ENCODE data around the gene INSYN1.

INSYN1 gene

GRCh38 chr15:73777741-73778140 lies 24.6 kb upstream of the INSYN1 start:
- no peak for DNase-seq (ENCODE audit: low read depth in 2 of 3, low spot score in 1 of 3)

GRCh38 chr15:73773428-73773827 lies 20.3 kb upstream of the INSYN1 start:
- no peak for DNase-seq (ENCODE audit: low read depth in 2 of 3, low spot score in 1 of 3)

GRCh38 chr15:73771385-73772045 lies 18.4 kb upstream of the INSYN1 start:
- DNase-seq (ENCODE audit: low read depth in 2 of 3, low spot score in 1 of 3): no peak

- DNase-seq (ENCODE audit: low read depth in 2 of 3, low spot score in 1 of 3): no peak
Observed at GRCh38 chr15:73770050-73770449, 16.9 kb upstream of the INSYN1 start.

GRCh38 chr15:73767806-73768501 lies 14.8 kb upstream of the INSYN1 start:
- DNase-seq (ENCODE audit: low read depth in 2 of 3, low spot score in 1 of 3): no peak

- no peak for DNase-seq (ENCODE audit: low read depth in 2 of 3, low spot score in 1 of 3)
Observed at GRCh38 chr15:73766598-73766997, 13.4 kb upstream of the INSYN1 start.

GRCh38 chr15:73765778-73766177 lies 12.6 kb upstream of the INSYN1 start:
- no peak for DNase-seq (ENCODE audit: low read depth in 2 of 3, low spot score in 1 of 3)

GRCh38 chr15:73763931-73764330 lies 10.8 kb upstream of the INSYN1 start:
- no peak for DNase-seq (ENCODE audit: low read depth in 2 of 3, low spot score in 1 of 3)

GRCh38 chr15:73760330-73761329 lies 7.5 kb upstream of the INSYN1 start:
- no peak for DNase-seq (ENCODE audit: low read depth in 2 of 3, low spot score in 1 of 3)

GRCh38 chr15:73758461-73758860 lies 5.3 kb upstream of the INSYN1 start:
- no peak for DNase-seq (ENCODE audit: low read depth in 2 of 3, low spot score in 1 of 3)

GRCh38 chr15:73757571-73757970 lies 4.4 kb upstream of the INSYN1 start:
- DNase-seq (ENCODE audit: low read depth in 2 of 3, low spot score in 1 of 3): no peak

- no peak for DNase-seq (ENCODE audit: low read depth in 2 of 3, low spot score in 1 of 3)
Observed at GRCh38 chr15:73756947-73757513, 3.9 kb upstream of the INSYN1 start.

GRCh38 chr15:73756390-73756789 lies 3.2 kb upstream of the INSYN1 start:
- DNase-seq (ENCODE audit: low read depth in 2 of 3, low spot score in 1 of 3): no peak

- no peak for DNase-seq (ENCODE audit: low read depth in 2 of 3, low spot score in 1 of 3)
Observed at GRCh38 chr15:73755946-73756345, 2.8 kb upstream of the INSYN1 start.

GRCh38 chr15:73755481-73755880 lies 2.3 kb upstream of the INSYN1 start:
- DNase-seq (ENCODE audit: low read depth in 2 of 3, low spot score in 1 of 3): no peak

GRCh38 chr15:73754461-73754860 lies 1.3 kb upstream of the INSYN1 start:
- no peak for DNase-seq (ENCODE audit: low read depth in 2 of 3, low spot score in 1 of 3)

GRCh38 chr15:73752806-73753193 lies 351 bp downstream of the INSYN1 start:
- DNase-seq (ENCODE audit: low read depth in 2 of 3, low spot score in 1 of 3): no peak

- DNase-seq (ENCODE audit: low read depth in 2 of 3, low spot score in 1 of 3): no peak
Observed at GRCh38 chr15:73751899-73752805, 999 bp downstream of the INSYN1 start.

GRCh38 chr15:73751511-73751898 lies 1.6 kb downstream of the INSYN1 start:
- DNase-seq (ENCODE audit: low read depth in 2 of 3, low spot score in 1 of 3): no peak

GRCh38 chr15:73750951-73751350 lies 2.2 kb downstream of the INSYN1 start:
- no peak for DNase-seq (ENCODE audit: low read depth in 2 of 3, low spot score in 1 of 3)
